Astrocyte of the cerebellum (primary cell): Measurements from ENCODE around the gene TMEM62.
A peak's percentile ranks its signal among the peaks of the same experiment; 100 is the strongest.
"Not testable (repeated sequence)": the region's sequence is repeated elsewhere in the genome, so short reads cannot be mapped to it uniquely, and the experiment has no call there.

ENCODE experiments used
- DNase-seq: peaks from one replicate; pipeline ENCODE4 v3.0.0-alpha.2; 2011; ENCODE audit warnings: low read depth
- H3K4me3 ChIP-seq: 2 replicates; pipeline ENCODE4 v1.5.1; 2011; ENCODE audit warnings: mild to moderate bottlenecking, low read depth, low read length, moderate library complexity
- CTCF ChIP-seq: IDR thresholded peaks from 2 replicates; pipeline ENCODE4 v1.5.1; 2012; ENCODE audit warnings: low read length, low read depth, moderate library complexity, mild to moderate bottlenecking; ENCODE audit errors: missing control alignments
- in situ Hi-C: cut with HindIII; loops from 2 replicates; pipeline ENCODE4 v1.10.0; 2017; ENCODE audit warnings: low sequenced_read_pairs

TMEM62 gene

GRCh38 chr15:43169888-43170287, 36.5 kb downstream of the TMEM62 start:
- no peak for TF ChIP-seq CTCF
- in situ Hi-C loops: no loop called here
- no peak overlapping the region for H3K4me3 ChIP-seq
- DNase-seq: no peak

- H3K4me3 ChIP-seq, DNase-seq, in situ Hi-C loops: not testable (repeated sequence)
Observed at GRCh38 chr15:43175656-43176309, 42.4 kb downstream of the TMEM62 start.

- in situ Hi-C loops, DNase-seq, H3K4me3 ChIP-seq: not testable (repeated sequence)
Observed at GRCh38 chr15:43177147-43177546, 43.8 kb downstream of the TMEM62 start.

GRCh38 chr15:43183270-43183669, 49.9 kb downstream of the TMEM62 start:
- in situ Hi-C loops: no loop called here
- TF ChIP-seq CTCF: no peak
- no peak for DNase-seq
- H3K4me3 ChIP-seq: no peak overlapping the region

GRCh38 chr15:43184407-43185124, 51.2 kb downstream of the TMEM62 start:
- in situ Hi-C loops: no loop called here
- TF ChIP-seq CTCF: no peak
- DNase-seq: no peak
- H3K4me3 ChIP-seq: peak overlapping the region; percentile 78

GRCh38 chr15:43185157-43186002, 52.0 kb downstream of the TMEM62 start, which contains the start of gene CCNDBP1:
TSS of gene CCNDBP1 (plus strand) at chr15:43185403. CDS start at chr15:43185499, 96 bp downstream.
- DNase-seq: no peak
- TF ChIP-seq CTCF: peak; percentile 43
- in situ Hi-C loops: no loop called here
- H3K4me3 ChIP-seq: peak within 1 kb of the TSS; percentile 78

- H3K4me3 ChIP-seq: peak overlapping the region; percentile 78
- DNase-seq: no peak
- in situ Hi-C loops: no loop called here
- TF ChIP-seq CTCF: no peak
Observed at GRCh38 chr15:43186003-43186353, 52.6 kb downstream of the TMEM62 start.
